GM21423 (cell line): ENCODE results near the gene MICA.
"Not testable (repeated sequence)": the region's sequence is repeated elsewhere in the genome, so short reads cannot be mapped to it uniquely, and the experiment has no call there.

Experiments used
- ATAC-seq: cut with Tn5 transposase; IDR thresholded peaks from one replicate; pipeline ENCODE4 v1.9.1; 2021; ENCODE audit warnings: mild to moderate bottlenecking, moderate library complexity; ENCODE audit not compliant: unreplicated experiment

MICA gene

GRCh38 chr6:31452859-31453258 is 49.5 kb downstream of the MICA start:
- no peak for ATAC-seq

DNA sequence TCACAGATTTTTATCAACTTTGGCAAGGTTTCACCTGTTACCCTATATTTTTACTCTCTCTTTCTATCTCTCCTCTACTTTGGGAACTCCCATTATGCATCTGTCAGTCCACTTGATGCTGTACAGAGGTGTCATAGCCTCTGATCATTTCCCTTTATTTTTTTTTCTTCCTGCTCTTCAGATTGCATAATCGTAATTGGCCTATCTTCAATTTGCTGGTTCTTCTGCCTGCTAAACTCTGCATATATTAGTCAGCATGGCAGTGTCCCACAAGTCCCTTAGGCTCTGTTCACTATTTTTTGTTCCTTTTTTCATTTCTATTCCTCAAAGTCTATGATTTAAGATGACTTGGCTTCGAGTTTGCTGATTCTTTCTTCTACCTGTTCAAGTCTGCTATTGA is 49.9 kb downstream of the MICA start:
- ATAC-seq = no peak

GRCh38 chr6:31459864-31460263 is 56.5 kb downstream of the MICA start:
- ATAC-seq = not testable (repeated sequence)

DNA sequence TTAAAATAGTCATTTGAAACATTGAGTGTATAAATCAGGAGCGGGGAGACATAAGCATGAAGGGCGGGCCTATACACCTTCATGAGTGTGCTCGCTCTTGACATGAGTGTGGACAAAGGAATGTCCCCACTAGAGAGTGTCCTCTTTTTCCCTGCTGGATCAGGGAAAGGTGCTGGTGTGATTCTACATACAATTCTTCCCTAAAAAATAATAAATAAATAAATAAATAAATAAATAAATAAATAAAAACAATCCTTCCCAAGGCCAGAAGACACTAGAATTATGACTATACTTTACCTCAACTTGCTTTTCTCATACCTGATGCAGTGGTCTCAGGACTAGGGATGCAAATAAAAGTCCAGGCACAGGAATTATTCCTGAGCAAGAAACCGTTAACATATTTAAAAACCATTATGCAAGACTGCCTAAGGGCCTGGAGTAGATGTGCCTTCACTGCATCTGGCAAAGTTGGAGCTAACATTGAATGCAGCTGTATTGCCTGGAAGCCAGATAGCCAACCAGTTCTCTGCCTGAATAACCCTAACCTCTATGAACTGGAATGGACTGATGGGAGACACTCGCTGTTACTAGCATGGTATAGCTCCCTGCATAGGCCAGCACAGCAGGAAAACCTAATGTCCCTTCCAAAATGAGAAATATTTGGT is 57.1 kb downstream of the MICA start:
- no peak for ATAC-seq

DNA sequence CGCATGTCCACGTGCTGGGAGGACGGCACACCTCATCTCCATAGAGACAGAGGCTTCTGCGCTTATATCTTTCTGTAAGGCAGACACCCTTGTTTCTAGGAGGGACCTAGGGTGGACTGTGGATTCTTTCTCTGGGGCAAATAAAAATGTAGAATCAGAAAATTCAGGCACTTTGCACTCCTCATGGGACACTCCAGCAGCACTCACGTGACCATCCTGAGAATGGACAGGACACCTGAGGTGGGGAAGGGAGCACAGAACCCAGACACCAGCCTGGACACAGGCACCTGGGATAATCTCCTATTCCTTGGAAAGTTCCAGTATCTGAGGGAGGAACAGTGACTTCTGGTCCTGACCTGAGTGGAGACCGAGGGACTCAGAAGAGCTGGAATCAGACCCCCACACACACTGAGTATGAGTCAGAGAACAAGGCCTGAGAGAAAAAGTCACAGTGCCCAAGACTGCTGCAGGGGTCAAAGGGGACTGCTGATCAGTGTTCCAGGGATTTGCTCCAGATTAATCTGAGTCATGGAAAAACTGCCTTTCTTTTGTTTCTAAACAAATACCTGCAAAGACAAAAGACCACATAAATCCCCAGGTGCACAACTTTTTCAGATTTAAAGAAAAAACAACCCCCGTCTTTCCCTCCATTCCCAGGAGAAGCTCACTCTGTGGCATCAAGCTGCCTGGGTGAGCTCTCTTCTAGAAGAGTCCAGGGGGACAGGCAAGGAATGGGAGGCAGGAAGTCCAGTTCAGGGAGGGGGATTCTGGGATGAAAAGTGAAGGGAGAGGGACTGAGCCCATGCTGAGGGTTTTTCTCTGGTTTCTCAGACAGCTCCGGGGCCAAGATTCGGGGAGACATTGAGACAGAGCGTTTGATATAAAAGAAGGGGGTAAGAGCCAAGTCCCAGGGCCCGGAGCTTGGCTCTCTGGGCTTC is 58.9 kb downstream of the MICA start:
- no peak for ATAC-seq

DNA sequence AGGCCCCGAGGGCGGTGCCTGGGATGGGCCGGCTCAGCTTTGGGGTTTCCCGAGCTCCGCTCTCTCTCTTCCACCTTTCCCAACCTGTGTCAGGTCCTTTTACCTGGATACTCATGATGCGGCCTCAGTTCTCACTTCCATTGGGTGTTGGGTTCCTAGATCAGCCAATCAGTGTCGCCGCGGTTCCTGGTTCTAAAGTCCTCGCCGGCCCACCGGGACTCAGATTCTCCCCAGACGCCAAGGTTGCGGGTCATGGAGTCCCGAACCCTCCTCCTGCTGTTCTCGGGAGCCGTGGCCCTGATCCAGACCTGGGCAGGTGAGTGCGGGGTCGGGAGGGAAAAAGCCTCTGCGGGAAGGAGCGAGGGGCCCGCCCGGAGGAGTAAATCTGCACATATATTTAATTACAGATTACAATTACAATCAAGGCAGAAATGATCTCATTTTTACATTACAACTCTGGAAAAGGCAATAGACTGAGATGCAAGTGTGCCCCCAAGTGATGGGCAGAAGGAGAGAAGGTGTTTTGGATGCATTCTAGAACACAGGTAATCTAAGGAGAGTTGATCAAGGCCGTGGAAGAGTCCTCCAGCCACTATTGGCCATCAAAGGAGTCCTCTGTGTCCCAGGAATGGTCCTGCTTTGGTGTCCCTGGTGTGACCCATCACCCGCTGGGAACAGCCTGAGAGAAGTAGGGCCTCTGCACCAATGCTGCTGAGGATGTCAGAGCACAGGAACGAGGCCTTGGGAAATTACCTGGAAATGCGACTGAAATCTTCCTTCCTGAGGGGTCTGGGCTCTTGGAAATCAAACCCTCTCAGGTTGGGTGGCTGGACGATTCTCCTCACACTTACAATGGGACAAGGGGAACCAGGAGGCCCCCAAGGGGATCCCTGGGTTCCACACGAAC is 59.8 kb downstream of the MICA start:
- ATAC-seq = peak; percentile 92

GRCh38 chr6:31464252-31465184 is 61.1 kb downstream of the MICA start:
- no peak for ATAC-seq
